Sigmoid colon (tissue), 4 donors: ENCODE measurements around the gene SF3B5.

Experiments used
- EP300 ChIP-seq, 4 donors: sonication (generic); formaldehyde crosslinking; IDR thresholded peaks; one replicate each; pipeline ENCODE4 v1.6.1; 2017; ENCODE audit warnings: antibody characterized with exemption in 4 of 4
- TF ChIP-seq, protein P1 (sequence below), 4 experiments: fragments of 450-650 bp in 3 of 4; fragments of 200-600 bp in 1 of 4; IDR thresholded peaks; one replicate each; pipeline ENCODE4 v1.5.1; 2016 to 2019; ENCODE audit warnings: antibody characterized with exemption in 4 of 4, mild to moderate bottlenecking in 3 of 4, moderate library complexity in 2 of 4

DNA sequence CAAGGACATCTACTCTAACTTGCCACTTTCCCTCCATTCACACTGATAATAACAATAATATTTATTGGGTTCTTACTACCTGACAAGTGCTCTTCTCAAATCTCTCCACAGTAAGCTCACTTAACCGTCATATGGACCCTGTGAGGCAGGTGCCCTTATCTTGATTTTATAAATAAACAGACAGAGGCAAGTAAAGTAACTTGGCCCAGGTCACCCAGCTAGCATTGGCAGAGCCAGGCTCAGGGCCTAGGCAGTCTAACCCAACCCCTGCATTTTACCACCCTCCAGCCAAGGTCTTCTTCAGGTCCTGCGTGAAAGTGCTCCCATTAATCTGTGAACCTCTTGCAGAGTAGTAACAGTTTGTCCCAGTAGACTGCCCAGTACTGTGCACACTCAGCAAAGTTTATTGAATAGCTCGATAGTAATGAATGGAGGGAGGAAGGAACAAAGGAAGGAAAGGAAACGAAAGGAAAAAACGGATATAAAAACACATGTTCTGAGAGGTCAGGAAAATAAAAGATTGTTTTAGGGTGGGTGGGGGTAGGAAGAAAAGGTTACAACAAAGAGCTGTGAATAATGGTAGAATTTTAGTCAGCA, 38.0 kb upstream of the SF3B5 start:
- TF ChIP-seq, protein P1, sequence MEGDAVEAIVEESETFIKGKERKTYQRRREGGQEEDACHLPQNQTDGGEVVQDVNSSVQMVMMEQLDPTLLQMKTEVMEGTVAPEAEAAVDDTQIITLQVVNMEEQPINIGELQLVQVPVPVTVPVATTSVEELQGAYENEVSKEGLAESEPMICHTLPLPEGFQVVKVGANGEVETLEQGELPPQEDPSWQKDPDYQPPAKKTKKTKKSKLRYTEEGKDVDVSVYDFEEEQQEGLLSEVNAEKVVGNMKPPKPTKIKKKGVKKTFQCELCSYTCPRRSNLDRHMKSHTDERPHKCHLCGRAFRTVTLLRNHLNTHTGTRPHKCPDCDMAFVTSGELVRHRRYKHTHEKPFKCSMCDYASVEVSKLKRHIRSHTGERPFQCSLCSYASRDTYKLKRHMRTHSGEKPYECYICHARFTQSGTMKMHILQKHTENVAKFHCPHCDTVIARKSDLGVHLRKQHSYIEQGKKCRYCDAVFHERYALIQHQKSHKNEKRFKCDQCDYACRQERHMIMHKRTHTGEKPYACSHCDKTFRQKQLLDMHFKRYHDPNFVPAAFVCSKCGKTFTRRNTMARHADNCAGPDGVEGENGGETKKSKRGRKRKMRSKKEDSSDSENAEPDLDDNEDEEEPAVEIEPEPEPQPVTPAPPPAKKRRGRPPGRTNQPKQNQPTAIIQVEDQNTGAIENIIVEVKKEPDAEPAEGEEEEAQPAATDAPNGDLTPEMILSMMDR (IDR thresholded peaks at IDR 0.05): no peak
- no peak for TF ChIP-seq EP300 (IDR thresholded peaks at IDR 0.05)
